Measurements from ENCODE around the gene USP17L24.
"Not testable (repeated sequence)": the region's sequence is repeated elsewhere in the genome, so short reads cannot be mapped to it uniquely, and the experiment has no call there.

Gene USP17L24

GRCh38 chr4:9324865-9325264 lies at the start of gene USP17L24:
USP17L24 (plus strand) TSS chr4:9325165; CDS start chr4:9325165, 0 bp downstream.
- H3K27ac ChIP-seq; H3K27me3 ChIP-seq; intact Hi-C loops (cut with DNase I; ENCODE audit: low total_unique reads); H3K4me1 ChIP-seq; H3K36me3 ChIP-seq; DNase-seq; H3K9me3 ChIP-seq; H3K4me3 ChIP-seq: not testable (repeated sequence)

- H3K27ac ChIP-seq; H3K36me3 ChIP-seq; DNase-seq; intact Hi-C loops (cut with DNase I; ENCODE audit: low total_unique reads); H3K4me3 ChIP-seq; H3K27me3 ChIP-seq; H3K9me3 ChIP-seq; H3K4me1 ChIP-seq: not testable (repeated sequence)
Observed at GRCh38 chr4:9324191-9324590, 774 bp upstream of the USP17L24 start.

- H3K9me3 ChIP-seq, H3K27ac ChIP-seq: not testable (repeated sequence)
Observed at GRCh38 chr4:9329611-9330010, 4.6 kb downstream of the USP17L24 start, which contains the start of gene USP17L25. USP17L25 (plus strand) TSS chr4:9329911; CDS start chr4:9329911, 0 bp downstream.

GRCh38 chr4:9334358-9334757 lies 9.4 kb downstream of the USP17L24 start, which contains the start of gene USP17L26:
USP17L26 (plus strand) TSS chr4:9334658; CDS start chr4:9334658, 0 bp downstream.
- H3K27me3 ChIP-seq; H3K36me3 ChIP-seq; H3K4me3 ChIP-seq; DNase-seq; H3K4me1 ChIP-seq; H3K27ac ChIP-seq; intact Hi-C loops (cut with DNase I; ENCODE audit: low total_unique reads); H3K9me3 ChIP-seq: not testable (repeated sequence)

More at GRCh38 chr4:9329611-9330010, 4.6 kb downstream of the USP17L24 start, which contains the start of gene USP17L25:
- DNase-seq; H3K4me3 ChIP-seq; H3K27me3 ChIP-seq; intact Hi-C loops (cut with DNase I; ENCODE audit: low total_unique reads); H3K36me3 ChIP-seq; H3K4me1 ChIP-seq: not testable (repeated sequence)

GRCh38 chr4:9339103-9339502 lies 14.1 kb downstream of the USP17L24 start, which contains the start of gene USP17L5:
USP17L5 (plus strand) TSS chr4:9339403; CDS start chr4:9339403, 0 bp downstream.
- H3K27ac ChIP-seq; H3K4me3 ChIP-seq; H3K4me1 ChIP-seq; H3K9me3 ChIP-seq; H3K27me3 ChIP-seq; H3K36me3 ChIP-seq; intact Hi-C loops (cut with DNase I; ENCODE audit: low total_unique reads); DNase-seq: not testable (repeated sequence)

- DNase-seq; H3K36me3 ChIP-seq; intact Hi-C loops (cut with DNase I; ENCODE audit: low total_unique reads); H3K27ac ChIP-seq; H3K4me1 ChIP-seq; H3K9me3 ChIP-seq; H3K4me3 ChIP-seq; H3K27me3 ChIP-seq: not testable (repeated sequence)
Observed at GRCh38 chr4:9343848-9344247, 18.9 kb downstream of the USP17L24 start, which contains the start of gene USP17L27. USP17L27 (plus strand) TSS chr4:9344148; CDS start chr4:9344148, 0 bp downstream.

- H3K36me3 ChIP-seq; H3K27me3 ChIP-seq; intact Hi-C loops (cut with DNase I; ENCODE audit: low total_unique reads); DNase-seq; H3K27ac ChIP-seq; H3K4me1 ChIP-seq; H3K9me3 ChIP-seq; H3K4me3 ChIP-seq: not testable (repeated sequence)
Observed at GRCh38 chr4:9348593-9348992, 23.6 kb downstream of the USP17L24 start, which contains the start of gene USP17L28. USP17L28 (plus strand) TSS chr4:9348893; CDS start chr4:9348893, 0 bp downstream.

- H3K27me3 ChIP-seq; DNase-seq; H3K36me3 ChIP-seq; H3K27ac ChIP-seq; H3K4me3 ChIP-seq; H3K9me3 ChIP-seq; intact Hi-C loops (cut with DNase I; ENCODE audit: low total_unique reads); H3K4me1 ChIP-seq: not testable (repeated sequence)
Observed at GRCh38 chr4:9350866-9351265, 25.9 kb downstream of the USP17L24 start.

GRCh38 chr4:9353338-9353737 lies 28.4 kb downstream of the USP17L24 start, which contains the start of gene USP17L29:
USP17L29 (plus strand) TSS chr4:9353638; CDS start chr4:9353638, 0 bp downstream.
- H3K4me1 ChIP-seq; H3K27ac ChIP-seq; DNase-seq; H3K9me3 ChIP-seq; H3K4me3 ChIP-seq; H3K27me3 ChIP-seq; intact Hi-C loops (cut with DNase I; ENCODE audit: low total_unique reads); H3K36me3 ChIP-seq: not testable (repeated sequence)

- not testable (repeated sequence) for DNase-seq, H3K4me1 ChIP-seq
Observed at GRCh38 chr4:9362829-9363228, 37.9 kb downstream of the USP17L24 start, which contains the start of gene USP17L30. USP17L30 (plus strand) TSS chr4:9363129; CDS start chr4:9363129, 0 bp downstream.

More at GRCh38 chr4:9362829-9363228, 37.9 kb downstream of the USP17L24 start, which contains the start of gene USP17L30:
- H3K36me3 ChIP-seq; H3K4me3 ChIP-seq; intact Hi-C loops (cut with DNase I; ENCODE audit: low total_unique reads); H3K27ac ChIP-seq; H3K9me3 ChIP-seq; H3K27me3 ChIP-seq: not testable (repeated sequence)
